GM18861 (cell line): ENCODE data around the gene FAM185A.
"Not testable (repeated sequence)": the region's sequence is repeated elsewhere in the genome, so short reads cannot be mapped to it uniquely, and the experiment has no call there.

Source experiments
- ATAC-seq: cut with Tn5 transposase; IDR thresholded peaks from one replicate; pipeline ENCODE4 v1.9.1; 2021; ENCODE audit not compliant: unreplicated experiment

Gene FAM185A

DNA sequence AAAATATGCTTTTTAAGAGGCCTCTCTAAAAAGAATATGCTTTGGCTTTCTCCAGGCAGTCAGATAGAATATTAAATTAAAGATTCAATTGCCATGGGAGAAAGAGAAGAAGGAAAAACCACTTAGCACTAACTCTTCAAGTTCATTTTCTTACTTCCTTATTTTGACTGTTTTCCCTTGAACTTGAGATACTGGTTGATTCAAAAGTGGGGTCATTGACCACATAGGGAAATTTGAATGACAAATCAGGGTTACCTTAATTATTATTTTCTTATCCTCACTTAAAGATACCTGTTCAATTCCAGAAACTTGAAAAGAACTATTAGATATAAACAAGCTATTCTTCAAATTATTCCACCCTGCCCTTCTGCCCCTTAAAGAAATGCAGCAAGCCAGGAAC, 27.4 kb downstream of the FAM185A start:
- not testable (repeated sequence) for ATAC-seq

DNA sequence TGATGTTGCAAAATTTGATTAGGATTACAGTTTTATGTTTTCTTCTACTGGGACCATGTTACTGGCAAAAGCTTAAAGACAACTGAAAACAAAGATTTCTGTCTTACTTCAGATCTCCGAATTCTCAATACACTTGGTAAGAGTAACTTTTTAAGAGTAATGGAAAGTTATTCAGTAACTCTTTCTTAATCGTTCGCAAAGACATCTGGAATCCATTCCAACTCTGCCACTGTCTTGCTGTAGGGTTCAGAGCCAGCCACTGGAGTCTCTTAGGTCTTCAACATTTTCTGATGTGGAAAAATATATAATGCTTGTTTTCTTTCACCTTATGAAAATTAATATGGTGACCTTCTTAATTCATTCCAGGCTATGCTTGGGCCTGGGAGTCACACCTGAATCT, 29.9 kb downstream of the FAM185A start:
- ATAC-seq, result not testable (repeated sequence)

- not testable (repeated sequence) for ATAC-seq
Measured at GRCh38 chr7:102780926-102781325, 32.1 kb downstream of the FAM185A start.

DNA sequence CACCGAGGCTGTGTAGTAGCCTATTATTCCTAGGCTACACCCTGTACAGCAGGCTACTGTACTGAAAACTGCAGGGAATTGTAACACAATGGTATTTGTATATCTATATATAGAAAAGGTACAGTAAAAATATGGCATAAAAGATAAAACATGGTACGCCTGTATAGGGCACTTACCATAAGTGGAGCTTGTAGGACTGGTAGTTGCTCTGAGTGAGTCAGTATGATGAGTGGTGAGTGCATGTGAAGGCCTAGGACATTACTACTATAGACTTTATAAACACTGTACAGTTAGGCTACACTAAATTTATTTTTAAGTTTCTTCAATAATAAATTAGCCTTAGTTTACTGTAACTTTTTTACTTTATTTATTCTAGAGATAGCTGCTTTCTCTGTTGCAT, 40.0 kb downstream of the FAM185A start:
- not testable (repeated sequence) for ATAC-seq

DNA sequence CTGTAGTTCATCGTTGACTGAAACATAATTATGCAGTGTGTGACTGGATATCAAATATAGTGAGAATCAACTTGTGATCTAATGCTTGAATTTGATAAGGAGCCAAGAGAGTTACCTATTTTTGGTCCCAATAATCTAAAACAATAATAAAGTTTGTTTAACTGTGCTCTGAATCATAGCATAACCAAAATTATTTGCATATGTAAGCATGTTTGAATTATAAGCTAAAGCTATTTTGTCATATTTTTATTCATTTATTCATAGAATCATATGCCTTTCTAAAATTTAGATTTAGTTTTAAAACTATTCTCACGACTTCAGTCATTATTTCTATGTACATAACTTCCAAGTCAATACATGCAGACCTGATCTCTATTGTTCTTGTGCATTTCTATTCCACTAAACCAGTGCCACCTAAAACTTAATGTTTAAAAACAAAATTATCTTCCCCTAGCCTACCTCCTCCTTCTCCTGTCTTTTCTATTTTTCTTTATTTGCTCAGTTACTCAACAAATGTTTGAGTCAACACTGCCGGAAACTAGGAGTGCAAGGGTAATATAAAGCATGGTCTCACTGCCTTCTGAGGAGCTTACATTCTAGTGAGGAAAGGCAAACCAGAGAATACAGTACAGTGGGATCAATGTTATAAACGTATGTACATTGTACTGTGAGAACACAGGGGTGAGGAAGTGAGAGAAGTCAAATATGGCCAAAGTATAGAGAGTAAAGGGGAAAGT, 41.7 kb downstream of the FAM185A start:
- ATAC-seq, result not testable (repeated sequence)

DNA sequence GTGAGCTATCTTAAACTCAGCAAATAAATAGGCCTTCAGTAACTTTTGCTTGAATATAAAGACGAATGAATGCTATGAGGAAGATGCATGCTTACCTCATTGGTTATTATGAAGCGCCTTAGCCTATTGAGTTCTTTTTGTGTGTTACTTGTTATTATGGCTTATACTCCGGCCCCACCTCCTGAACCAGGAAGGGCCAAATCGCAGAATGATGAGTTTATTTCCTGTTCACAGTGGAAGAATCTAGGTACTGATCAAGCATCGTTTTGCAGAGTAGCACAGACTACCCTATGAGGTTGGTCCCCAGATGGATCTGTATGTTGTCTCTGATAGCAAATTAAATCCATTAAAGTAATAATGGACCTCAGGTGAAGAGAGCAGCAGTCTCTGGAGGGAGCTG, 42.6 kb downstream of the FAM185A start:
- not testable (repeated sequence) for ATAC-seq

DNA sequence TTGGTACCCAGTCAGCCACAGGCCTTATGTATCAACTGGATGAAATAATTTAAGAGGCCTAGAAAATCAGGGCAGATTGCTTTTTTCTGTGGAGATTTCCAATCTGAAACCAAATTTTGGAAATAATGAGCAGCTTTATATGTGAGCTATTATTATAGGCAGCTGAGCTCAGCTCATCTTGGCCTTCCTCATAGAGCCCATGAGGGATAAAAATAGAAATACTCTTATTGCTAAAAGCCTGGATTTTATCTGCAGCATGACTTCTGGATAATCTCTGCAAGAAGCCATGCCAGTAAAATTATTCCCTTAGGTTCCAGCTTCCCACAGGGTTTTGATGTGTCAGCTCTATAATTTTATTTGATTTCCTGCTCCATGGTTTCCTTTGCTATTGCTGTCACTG, 43.0 kb downstream of the FAM185A start:
- ATAC-seq, result not testable (repeated sequence)

DNA sequence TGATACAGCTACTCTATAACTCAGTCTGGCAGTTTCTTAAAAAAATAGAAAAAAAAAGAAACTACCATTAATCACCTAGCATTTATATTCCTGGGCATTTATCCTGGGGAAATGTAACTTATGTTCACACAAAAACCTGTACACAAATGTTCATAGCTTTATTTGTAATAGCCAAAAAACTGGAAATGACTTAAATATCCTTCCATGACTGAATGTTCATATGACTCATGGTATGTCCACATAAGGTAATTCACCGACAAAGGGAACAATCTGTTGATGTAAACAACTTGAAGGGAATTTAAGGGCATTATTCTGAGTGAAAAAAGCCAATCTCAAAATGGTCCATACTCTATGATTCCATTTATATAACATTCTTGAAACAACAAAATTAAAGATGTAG, 45.8 kb downstream of the FAM185A start:
- ATAC-seq, result not testable (repeated sequence)

GRCh38 chr7:102795987-102796595, 47.3 kb downstream of the FAM185A start:
- ATAC-seq, result not testable (repeated sequence)

GRCh38 chr7:102806613-102807012, 57.8 kb downstream of the FAM185A start:
- ATAC-seq, result no peak

DNA sequence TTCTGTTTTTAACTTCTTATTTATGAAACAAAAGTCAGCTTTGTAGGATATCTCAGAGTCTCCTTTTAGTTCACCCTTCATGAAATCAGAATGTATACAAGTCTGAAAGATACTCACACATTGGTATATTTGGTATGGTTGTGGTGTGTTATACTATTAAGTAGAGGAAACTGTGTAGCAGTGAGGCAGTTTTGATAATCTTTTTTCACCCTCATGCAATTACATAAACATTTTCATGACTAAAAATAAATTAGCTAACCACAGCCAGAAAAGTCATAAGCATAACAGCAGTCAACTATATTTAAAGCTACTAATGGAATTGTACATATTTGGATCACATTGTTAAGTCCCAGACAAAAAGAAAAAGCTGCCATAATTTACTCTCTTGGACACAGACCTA, 62.1 kb downstream of the FAM185A start:
- no peak for ATAC-seq

DNA sequence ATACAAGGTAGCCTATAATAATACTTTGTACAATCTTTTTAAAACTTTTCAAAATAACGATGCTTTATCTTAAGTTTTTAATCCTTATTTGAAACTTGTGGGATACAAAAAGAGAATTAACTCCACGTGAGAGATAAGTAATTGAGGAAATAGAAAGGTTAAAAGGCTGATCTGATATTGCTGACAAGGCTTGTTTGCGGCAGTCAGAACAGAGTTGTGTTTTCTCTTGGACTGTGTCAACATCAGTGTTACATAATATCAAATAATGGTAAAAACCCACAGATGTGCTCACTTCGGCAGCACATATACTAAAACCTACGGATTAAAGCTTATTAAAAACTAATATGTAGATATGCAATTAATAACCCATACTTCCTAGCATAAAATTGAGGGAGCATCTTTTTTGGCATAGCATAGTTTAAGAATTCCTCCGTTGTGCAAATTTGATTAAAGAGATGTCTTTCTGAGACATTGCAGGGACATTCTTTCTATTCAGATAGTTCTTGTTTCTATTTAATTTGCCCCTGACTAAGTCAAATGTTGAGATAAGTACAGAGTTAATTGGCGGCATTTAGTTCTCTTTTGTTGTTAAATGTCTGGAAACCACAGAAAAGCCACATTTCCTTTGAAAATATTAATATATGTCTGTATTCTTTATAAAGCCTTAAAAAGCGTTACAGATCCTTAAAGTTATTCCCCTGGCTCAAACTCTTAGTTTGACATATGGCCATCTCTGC, 63.3 kb downstream of the FAM185A start:
- ATAC-seq, result no peak

DNA sequence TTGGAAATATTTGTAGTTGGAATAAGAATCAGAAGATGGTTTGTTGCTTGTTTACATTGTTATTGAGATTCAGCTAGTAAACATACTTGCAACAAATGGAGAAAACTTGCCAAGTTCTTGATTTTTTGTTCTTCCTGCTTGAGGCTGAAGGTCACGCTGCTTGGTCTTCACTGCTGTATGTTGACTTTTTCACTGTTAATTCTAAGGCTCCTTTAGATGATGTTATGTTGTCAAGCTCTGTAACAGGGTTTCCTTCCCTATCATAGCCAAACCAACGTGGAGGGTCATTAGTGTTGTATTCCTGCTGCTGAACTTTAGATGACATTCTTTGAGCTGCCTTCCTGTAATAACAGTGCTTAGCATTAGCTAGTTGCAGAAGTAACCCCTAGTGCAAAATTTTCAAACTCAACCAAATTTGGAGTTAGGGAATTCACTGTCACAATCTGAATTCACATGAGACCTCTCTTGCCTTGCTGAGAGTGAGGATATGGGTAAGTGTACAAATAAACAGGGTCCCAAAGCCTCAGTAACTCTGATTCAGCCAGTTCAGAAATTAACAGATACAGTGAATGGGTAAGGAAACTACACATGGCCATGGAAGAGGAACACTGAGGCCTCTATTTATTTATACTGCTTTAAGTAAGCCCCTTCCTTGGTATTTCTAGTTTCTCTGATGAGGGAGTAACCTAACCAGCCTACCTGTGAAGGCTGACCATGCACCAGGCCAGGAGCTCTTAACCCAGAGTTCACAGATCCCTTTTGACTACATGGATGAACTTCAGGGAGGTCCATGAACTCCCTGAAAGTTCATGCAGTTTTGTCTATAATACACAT, 64.6 kb downstream of the FAM185A start:
- ATAC-seq, result no peak

DNA sequence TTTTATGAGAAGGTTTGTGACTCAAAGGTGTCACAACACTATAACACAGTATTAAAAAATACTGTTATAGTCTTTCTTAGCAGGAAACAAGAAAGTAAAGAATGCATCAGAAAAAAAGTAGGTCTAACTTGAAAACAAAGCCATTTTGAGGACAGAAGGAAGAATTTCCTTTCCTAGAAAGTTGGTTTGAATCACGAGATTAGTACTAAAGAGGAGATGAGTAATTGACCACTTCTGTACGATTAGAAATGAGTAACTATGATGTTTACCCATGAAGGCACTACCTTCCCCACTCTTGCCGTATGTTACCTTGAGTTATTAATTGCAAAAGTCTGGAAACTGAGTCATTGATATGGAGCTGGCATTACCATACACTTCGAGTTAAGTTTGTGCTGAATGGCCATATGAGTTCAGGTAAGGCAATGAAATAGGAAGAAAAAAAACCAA, 65.2 kb downstream of the FAM185A start:
- no peak for ATAC-seq

DNA sequence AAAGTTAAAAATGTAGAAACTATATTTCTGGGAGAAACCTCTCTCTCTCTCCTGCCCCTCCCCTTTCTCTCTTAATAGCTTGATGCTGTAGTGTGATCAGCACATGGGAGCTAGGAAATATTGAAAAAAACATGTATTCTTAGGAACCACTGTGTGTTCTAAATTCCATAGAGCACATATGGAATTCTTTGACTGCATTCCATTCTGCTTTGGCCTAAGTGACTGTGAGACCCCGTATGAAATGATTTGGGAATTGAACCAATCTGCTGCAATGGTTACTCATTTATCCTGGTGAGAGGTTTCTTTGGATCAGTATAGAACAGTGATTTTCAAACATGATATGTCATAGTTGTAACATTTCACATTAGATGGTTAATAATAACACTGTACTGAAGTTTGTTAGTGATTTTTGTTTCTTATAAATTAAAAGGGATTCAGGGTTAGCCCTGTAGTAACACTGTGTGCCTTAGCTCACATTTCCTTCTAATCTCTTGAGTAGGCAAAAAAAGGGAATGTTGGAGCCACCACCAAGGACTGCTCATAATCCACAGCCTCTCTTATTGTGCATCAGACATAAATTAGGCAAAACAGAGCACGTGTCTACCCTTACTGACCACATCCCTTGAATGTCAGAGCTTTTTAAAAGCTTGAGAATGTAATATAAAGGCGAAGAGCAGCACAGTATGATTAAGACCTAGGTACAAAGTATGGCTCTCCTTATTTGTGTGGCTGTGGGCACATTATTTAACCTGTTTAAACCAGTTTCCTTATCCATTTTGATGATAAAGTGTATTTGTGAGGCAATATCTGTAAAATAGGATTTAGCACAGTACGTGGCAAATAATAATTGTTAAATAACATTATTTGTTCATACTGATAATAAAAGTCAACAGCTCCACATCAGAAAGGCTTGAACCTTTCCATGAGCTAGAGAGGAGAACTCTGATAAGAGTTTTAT, 69.1 kb downstream of the FAM185A start:
- ATAC-seq, result no peak

GRCh38 chr7:102819151-102819550, 70.4 kb downstream of the FAM185A start:
- no peak for ATAC-seq

DNA sequence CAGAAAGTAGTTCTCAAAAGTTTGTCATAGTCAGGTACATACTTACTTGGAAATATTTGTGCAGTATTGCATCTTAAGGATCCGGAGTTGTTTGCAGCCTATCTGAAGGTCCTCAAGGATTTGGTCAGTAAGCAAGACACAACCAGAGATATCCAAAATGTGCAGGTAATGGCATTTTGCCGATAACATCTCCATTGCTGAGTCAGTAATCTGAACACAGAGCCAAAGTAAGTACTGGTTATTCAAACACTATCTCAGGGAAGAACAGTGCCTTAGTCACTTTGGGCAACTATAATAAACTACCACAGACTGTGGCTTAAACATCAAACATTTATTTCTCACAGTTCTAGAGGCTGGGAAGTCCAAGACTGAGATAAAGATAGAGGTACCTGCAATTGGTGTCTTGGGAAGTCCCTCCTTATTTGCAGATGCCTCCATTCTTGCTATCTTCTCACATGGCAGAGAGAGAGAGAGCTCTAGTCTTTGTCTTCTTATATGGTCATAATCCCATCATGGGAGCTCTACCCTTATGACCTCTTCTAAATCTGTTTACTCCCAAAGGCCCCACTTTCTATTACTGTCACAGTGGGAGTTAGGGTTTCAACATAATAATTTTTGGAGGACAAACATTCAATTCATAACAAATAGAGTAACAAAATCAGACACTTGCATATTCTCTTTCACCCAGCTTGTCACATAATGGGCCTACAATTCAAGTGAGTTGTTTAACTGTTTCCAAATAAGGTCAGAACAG, 73.4 kb downstream of the FAM185A start:
- no peak for ATAC-seq

DNA sequence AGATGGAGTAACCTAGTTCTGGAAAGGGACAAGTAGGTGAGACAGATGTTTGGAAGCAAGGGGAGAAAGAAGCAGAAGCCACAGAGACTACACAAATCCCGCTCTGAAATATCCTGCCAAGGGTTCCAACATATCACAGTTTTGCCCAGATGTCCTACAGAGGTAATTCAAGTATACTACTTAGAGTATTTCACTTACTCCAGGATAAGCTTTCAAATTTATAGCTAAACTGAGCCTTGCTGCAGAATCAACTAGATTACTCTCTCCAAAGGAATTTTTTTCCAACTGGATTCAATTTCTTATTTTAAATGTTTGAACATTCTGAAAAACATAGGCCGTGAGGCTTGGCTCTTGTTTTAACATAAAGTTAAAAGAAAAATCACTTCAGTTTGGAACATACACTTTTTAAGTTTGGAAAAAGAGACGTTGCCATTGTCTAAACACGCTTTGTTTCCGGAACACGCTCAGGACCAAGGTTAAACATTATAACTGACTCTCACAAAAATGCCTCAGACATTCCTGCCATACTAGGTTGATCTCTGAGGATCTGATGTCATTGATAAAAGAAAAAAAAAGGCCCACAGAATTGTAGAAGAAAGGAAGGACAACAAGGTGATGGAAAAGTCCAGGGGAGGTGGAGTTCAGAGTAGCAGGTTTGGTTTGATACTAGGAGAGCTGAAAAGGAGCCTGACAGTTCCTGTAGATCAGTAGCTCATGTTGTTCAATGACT, 74.8 kb downstream of the FAM185A start:
- ATAC-seq, result no peak

DNA sequence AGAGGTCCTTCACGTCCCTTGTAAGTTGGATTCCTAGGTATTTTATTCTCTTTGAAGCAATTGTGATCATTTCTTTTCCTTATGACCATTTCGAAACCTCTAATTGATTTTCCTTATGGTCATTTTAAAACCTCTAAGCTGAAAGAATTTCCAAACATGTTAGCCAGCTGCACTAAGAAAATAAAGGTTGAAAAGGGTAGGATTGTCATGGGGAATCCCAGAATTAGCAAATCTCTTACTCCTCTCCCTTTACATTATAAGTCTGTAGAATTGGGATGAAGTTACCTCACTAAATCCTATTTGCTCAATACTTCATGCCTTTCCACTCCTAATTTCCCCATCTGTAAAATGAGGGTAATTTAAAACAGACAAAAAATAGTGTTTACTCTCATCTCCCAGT, 79.5 kb downstream of the FAM185A start:
- no peak for ATAC-seq
